ENCODE results near the gene DCXR.
A peak's percentile ranks its signal among the peaks of the same experiment; 100 is the strongest.

Gene DCXR

DNA sequence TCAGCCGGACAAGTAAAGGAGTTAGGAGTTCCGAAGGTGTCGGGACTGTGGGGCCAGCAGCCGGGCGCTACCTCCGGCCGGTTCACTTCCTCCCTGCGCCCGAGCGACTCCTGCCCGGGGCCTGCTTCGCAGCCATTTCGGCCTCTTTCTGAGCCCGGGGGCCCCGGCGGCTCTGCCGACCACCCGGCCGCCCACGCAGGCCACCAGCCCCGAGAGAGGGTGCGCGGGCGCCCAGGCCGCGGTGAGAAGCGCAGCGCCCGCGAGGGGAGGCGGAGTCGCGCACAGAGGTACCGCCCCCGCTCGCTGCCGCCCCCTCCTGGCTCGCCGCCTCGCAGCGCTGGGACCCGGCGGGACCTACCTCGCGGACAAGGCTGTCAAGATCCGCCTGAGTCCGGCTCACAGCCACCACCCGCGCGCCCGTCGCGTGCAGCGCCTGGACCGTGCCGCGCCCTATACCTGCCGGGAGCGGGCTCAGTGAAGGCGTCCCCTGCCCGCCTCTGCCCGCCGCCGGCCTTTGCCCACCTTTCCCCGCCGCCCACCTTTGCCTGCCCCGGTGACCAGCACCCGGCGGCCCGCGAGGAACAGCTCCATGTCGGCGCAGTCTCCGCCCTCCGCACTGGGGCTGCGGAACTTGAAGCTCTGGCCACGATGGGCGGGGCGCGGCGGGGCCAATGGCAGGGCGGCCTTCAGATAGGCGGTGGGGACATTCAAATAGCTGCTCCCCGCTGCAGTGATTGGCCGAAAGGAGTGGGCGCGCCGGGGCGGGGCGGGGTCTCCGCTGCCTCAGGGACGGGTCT, at the start of gene DCXR:
Gene DCXR (minus strand): TSS at position 606 of the 797 bp plus-strand sequence. CDS start 15 bp downstream, at position 591.
- DNase-seq = peak; percentile 80 to 98 (median 95)

DNA sequence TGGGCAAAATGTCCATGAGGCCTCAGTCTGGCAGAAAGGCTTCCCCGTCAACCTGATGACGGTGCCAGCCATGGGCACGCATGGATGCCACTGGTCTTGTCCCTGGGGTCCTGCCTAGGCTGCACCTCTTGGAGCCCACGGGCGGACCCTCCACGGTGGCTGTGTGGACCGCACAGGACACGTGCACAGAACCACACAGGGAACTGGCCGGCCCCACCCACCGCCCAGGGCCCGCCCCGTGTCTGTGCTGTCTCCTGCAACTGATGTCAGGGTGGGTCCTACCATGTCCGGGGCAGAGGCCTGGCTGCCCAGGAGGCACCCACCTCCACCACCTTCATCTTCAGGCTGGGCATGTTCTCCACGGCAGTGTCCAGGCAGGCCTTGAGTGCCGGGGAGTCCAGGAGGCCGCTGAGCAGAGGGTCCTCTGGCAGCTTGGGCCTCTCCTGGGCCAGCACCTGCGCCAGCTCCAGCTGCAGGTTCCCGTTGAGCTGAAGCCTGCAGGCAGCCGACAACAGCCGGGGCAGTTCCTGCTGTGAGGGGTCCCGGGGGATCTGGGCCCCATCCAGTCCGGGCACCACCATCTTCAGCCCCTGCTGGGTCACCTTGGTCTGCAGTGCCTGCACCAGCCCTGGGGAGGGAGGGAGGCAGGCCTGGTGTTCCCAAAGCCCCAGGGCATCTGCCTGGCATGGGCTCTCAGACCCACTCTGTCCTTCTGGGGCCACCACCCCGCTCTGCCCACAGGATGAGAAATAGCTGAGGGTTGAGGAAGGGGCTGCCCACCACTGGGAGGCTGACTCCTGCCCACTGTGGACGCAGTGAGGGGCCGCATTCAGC, 48.7 kb upstream of the DCXR start:
- no peak for DNase-seq

DNA sequence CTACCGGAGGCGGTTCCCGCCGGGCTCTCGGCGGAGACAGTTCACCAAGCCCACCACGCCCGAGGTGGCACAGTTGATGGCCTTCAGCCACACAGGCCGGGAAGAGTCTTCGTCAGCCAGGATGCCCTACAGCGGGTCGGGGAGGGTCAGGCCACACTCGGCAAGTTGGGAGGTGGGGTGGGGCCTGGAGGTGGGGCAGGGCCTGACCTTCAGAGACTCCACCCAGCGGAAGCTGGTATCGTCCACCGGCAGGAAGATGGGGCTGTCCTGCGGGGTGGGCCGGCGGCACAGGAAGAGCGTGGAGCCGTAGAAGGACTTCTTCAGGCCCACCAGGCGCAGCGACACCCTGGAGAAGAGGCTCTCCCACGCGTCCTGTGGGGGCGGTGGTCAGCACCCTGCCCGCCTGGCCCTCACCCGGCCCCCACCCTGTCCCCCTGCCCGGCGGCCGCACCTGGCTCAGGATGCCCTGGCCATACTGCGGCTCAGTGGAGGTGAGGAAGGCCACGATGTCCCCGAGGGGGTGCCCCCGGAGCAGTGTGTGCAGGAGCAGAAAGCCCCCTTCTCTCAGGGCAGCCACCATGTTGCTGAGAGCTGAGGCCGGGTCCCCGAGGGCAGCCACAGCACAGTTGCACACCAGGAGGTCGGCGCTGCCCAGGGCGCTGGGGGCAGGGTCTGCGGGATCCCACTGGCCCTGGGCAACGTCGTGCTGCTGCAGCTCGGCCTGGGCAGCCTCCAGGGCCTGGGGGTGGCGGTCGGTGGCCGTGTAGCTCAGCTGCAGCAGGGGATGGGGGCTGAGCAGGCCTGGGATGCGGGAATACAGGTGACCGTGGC, 47.7 kb upstream of the DCXR start:
- DNase-seq = no peak

DNA sequence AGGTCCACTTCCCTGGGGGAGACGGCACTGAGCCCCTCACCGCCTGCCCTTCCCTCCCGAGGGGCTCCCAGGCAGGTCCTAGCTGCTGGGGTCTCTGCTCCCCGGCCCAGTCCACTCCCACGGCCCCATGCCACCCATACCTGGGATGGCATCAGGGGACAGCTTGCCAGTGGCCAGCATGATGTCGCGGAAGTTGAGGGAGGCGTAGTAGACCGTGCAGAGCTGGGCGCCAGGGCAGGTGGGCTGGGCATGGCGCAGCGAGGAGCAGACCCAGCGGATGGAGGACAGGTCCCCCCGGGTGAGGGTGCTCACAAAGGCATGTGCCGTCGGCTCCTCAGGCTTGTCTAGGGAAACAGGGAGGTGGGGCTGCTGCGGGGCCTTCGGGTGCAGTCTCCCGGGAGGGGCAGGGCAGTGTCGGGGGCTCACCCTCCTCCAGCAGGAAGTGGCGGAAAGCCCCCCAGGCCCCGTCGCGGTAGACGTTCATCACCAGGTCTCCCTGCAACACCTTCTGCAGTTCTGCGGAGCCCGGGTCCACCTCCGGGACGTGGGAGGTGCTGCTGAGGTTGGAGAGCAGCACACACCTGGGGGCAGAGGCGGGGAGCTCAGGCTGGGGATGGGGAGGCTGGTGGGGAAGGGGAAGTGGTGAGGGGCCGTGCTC, 47.0 kb upstream of the DCXR start:
- DNase-seq = no peak

DNA sequence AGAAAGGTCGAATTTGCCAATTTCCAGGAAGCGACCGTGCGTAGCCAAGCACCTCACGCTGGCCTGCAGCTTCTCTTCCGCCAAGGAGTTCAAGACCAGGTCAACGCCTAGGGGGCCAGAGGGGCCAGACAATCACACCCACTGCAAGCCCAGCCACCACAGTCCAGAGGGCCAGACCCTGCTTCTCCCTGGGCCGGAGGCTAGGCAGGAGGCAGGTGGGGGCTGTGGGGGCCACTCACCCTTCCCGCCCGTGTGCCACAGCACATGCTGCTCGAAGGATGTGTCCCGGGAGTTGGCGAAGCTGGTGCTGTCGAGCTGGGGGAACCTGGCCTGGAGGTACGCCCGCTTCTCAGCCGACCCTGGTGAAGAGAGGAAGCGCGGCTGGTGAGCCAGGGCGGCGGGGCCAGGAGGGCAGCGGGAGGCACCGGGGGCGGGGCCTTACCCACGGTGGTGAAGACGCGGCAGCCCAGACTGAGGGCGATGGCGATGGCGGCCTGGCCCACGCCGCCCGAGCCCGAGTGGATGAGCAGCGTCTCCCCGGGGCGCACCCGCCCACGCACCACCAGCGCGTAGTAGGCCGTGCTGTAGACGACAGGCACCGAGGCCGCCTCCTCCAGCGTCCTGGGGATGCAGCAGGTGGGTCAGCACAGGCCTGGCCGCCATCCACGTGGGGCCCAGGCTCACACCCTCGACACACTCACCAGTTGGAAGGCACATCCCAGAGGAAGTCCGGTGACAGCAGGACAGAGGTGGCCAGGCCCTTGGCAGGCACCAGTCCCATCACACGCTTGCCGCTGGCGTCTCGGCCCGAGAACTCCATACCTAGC, 46.2 kb upstream of the DCXR start:
- no peak for DNase-seq

DNA sequence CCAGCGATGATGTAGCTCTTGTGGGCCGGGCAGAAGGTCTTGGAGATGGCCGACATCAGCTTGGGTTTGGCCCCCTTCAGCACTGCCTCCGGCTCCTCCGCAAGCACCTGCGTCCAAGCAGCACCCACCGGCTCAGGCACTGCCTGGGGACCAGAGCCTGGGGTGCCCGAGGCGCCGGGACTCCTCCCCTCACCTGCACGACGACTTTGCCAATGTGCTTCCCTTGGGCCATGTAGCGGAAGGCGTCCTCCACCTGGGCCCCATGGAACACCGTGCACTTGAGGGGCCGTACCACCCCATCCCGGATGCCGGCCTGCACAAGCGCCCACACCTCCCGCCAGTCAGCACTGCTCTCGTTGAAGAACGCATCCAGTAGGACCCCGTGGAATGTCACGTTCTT, 45.5 kb upstream of the DCXR start:
- no peak for DNase-seq

DNA sequence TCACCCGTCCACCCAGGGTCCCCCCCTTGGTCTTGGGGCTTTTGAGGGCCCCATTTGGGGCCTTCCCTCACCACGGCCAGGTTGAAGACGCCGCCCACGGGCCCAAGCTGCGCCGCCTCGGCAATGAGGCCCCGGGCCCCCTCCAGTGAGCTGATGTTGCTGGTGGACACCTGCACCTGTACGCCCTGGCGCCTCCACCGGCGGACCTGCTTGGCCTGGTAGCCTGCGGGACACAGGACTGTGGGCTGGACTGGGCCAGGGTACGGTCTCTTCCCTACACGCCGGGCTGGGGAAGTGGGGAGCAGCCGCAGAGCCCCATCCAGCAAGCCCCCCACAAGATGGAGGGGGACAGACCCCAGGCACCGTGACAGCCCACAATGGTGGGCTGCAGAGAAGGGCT, 45.0 kb upstream of the DCXR start:
- no peak for DNase-seq

DNA sequence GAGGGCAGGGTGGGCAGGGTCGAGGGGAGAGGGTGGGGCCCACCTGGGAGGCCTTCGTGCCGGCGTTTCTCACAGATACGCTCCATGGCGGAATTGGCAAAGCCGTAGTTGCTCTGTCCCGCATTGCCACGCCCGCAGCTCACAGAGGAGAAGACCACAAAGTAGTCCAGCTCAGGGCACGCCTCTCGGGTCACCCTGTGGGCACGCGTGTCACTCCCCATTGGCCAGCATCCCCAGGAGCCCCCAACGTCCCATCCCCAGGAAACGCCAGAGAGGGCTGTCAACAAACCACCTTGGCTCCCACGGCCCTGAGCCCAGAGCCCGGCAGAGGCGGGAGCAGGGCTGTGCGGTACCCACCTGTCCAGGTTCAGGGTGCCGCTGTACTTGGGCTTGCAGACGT, 44.5 kb upstream of the DCXR start:
- DNase-seq = no peak

DNA sequence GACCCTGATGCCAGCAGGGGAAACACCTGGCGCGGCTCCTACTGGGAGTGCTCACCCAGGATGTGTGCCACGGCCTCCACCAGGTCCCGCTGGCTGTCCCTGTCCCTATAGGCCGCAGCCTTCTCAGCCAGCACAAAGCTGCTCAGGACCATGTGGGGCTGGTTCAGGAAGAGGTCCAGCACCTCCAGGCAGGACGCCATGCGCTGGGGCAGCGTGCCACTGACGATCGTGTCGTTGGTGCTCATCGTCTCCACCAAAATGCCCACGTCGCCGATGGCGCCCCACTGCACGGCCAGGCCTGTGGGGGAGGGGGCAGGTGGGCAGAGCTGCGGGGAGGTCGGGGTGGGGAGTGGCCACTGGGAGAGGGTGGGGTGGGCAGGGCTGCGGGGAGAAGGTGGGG, 44.0 kb upstream of the DCXR start:
- no peak for DNase-seq

DNA sequence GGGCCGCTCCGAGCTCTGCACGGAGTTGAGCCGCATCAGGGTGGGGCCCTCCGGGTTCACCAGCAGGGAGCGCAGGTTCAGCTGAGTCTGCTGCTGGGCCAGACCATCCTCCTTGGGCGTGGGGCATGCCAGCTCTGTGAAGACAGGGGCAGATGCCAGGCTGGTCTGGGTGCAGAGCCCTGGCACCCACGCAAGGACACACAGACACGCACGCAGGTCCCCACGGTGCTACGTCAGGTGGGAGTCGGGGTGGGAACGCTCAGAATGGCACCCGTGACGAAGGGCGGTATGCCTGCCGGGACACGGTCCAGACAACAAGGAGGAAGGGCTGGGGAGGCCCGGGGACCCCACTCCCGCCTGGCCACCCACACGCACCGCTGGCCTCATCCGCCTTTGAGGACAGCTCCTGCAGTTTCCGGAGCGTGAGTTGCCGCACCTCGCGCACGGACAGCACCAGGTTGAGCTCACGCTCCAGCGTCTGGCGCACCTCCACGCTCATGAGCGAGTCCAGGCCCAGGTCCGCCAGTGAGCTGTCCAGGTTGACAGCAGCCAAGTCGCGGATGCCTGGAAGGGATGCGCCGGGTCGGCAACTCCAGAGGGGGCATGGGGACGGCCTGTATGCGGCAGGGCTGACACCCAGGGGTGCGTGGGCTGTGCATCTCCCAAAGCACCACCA, 43.4 kb upstream of the DCXR start:
- no peak for DNase-seq

DNA sequence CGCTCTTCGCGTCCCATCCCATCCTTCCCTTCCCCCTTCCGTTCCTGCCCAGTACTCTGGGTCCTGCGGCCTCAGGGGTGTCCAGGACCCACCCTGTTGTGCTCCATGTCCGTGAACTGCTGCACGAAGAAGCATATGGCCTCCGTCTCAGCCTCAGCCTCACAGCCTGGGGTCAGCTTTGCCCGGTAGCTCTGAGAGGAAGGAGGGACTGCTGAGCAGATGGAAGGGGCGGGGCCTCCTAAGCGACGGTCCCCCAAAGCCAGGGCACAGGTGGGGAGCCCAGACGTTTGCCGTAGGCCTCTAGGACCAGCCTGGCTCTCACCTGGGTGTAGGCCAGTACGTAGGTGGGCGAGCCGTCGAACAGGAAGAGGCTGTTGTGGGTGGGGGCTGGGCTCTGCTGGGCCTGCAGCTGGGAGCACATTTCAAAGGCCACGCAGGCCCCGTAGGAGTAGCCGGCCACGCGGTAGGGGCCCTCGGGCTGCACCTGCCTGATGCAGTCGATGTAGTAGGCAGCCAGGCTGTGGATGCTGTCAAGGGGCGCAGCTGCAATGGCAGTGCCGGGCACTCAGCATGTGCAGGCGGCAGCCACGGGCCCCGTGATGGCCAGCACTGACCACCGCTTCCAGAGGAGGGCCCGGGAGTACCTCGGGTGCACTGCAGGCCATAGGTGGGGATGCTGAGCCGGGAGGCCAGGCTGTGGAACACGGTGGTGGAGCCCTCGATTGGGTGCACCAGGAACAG, 42.7 kb upstream of the DCXR start:
- no peak for DNase-seq

DNA sequence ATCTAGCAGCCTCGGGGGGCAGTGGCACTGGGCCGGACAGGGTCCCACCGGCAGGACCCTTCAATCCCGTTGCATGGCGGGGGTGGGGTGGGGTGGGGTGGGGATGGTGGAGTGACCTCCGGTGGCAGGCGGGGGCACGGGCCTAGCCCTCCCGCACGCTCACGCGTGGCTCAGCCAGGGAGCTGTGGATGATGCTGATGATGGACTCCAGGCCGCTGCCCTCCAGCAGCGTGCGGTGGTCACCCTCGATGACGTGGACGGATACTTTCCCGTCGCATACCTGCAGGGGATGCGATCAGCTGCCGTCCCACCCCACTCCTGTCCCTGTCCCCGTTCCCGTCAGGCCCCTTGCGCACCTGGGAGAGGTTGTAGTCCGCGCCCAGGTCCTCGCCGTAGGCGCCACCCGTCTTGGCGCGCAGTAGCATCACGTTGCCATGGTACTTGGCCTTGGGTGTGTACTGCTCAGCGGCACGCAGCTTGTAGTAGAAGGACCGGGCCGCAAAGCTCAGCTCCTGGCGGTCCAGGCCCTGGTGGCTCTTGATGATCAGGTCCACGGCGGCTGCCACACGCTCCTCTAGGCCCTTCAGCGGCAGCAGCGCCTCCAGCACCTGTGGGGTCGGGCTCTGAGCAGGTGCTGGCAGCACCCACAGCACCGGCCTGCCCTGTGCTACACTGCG, 41.6 kb upstream of the DCXR start:
- no peak for DNase-seq

DNA sequence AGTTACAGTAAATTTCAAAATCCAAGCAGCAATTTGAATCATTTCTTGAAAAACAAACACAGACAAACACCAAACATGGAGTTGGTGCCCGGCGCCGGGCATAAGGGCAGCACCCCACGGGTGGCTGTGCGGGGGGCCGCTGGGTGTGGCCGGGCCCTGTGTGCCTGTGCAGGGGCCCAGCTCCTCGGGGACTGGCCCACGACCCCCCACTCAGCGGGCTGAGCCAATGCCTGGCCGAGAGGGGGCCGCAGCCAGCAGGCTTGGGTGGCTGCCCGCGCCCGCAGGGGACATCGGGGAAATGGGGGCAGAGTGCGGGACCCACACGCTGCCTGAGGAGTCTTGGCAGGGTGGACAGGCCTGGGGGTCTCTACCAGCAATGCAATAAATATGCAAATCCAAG, 40.9 kb upstream of the DCXR start:
- no peak for DNase-seq

DNA sequence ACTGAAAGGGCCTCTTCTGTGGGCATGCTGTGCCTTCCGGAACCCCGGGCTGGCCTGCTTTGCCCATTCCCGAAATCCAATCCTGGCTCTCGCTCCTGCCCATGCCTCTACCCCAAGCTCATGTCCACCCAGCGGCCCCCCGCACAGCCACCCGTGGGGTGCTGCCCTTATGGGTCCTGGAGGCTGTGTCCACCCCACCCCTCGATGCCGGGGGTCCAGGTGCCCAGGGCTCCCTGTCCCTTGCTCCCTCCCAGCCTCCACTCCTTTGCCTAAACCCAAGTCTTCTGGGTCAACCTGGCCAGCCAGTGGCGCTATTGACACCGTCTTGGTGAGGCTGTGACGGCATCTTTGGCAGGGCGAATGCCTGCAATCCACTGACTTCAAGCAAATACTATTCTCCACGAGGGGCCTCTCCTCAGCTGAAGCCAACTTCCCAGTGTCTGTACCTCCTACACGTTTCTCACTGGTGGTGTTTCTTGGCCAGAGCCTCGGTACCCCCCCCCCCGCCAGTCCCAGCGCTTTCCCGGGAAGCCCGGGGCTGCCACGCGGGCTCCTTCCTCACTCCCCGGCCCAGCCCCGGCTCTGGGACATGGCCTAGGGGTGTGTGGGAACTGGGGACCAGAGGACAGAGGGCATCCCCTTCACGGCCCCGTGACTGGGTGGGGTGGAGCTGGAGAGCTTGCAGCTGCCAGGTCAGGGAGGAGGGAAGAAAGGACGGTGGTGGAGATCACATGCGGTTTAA, 40.3 kb upstream of the DCXR start:
- DNase-seq = peak in 3 of 51 donors; percentile 8 to 42 (median 22)

DNA sequence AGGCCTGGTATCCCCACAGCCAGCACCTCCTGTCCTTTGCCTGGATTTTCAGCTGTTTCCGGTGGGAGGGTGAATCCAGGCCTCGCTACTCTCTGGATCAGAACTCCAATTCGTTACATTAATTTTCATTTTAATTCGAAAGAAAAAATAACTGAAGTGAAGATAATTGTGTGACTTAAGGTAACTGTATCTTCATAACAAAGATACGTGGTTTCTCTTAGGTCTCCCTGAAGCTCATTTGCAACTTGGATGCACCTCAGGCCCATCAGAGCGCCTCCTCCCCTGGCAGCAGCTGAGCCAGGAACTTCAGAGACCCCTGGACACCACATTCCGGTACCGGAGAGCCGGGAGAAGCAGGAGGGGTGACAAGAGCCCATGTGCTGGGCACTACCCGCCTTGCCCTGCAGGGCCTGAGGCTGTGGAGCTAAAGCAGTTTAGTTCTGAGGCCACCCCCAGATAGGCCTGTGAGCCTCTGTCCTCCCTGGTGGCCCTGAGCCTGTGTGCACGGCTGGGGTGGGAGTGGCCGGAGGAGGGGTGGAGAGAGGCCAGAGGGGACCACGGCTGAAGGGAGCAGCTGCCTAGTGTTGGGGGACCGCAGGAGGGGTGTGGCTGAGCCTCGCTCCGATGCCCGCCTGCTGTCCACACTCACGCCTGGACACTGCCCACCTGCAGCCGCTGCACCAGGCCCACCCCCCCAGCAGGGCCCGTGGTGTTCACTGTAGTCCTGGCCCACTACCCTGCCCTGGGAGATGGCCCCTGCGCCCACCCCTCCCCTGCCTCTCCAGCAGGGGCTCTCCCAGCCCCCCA, 39.5 kb upstream of the DCXR start:
- no peak for DNase-seq

DNA sequence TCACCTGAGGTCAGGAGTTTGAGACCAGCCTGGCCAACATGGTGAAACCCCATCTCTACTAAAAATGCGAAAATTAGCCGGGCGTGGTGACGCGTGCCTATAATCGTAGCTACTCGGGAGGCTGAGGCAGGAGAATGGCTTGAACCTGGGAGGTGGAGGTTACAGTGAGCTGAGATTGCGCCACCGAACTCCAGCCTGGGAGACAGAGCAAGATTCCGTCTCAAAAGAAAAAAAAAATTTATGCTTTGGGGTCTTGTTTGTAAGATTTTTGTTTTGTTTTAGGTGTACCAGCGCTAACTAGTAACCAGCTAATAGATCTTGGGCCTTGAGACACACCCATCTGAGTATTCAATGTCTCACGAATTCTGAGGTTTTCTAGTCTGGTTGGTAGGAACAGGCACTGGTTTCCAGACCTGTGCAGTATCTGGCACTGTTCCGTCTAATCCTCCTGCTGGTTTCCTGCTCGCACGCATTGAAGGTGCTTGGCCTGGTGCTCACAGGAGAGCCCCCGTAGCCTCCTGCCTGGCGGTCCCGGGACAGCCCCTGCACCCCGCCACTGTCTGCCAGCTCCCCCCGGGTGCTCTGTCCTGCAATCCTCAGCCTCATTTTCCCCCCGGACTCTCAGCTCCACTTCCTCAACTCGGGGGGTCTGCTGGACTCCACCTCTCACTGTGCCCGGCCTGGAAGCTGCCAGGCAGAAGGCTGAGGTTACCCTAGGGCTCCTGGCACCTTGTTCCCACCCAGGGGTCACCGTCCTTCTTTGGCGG, 38.7 kb upstream of the DCXR start:
- DNase-seq = no peak
